HS-27A (cell line): ENCODE measurements around the gene GBGT1.

Experiments
- DNase-seq: peaks from one replicate; pipeline ENCODE4 v3.0.0-alpha.2; 2012; ENCODE audit warnings: low read depth, missing footprints

GBGT1 gene

GRCh38 chr9:133143639-133144141 lies 20.0 kb downstream of the GBGT1 start:
- no peak for DNase-seq

- no peak for DNase-seq
These were observed 20.8 kb downstream of the GBGT1 start for GRCh38 chr9:133142684-133143622.

- no peak for DNase-seq
These were observed 21.7 kb downstream of the GBGT1 start for GRCh38 chr9:133141833-133142595.

GRCh38 chr9:133140606-133141005 lies 23.1 kb downstream of the GBGT1 start:
- DNase-seq = no peak

- DNase-seq = no peak
These were observed 23.6 kb downstream of the GBGT1 start for GRCh38 chr9:133140174-133140505.

GRCh38 chr9:133139246-133140173 lies 24.2 kb downstream of the GBGT1 start:
- no peak for DNase-seq

GRCh38 chr9:133137451-133138231 lies 26.1 kb downstream of the GBGT1 start:
- no peak for DNase-seq

- peak; percentile 76 for DNase-seq
These were observed 28.5 kb downstream of the GBGT1 start for GRCh38 chr9:133135146-133135745.

- no peak for DNase-seq
These were observed 29.1 kb downstream of the GBGT1 start for GRCh38 chr9:133134388-133135145.

- peak; percentile 53 for DNase-seq
These were observed 29.9 kb downstream of the GBGT1 start for GRCh38 chr9:133133681-133134387.

- no peak for DNase-seq
These were observed 31.5 kb downstream of the GBGT1 start for GRCh38 chr9:133132174-133132573.

- no peak for DNase-seq
These were observed 32.2 kb downstream of the GBGT1 start for GRCh38 chr9:133131506-133131905.

- no peak for DNase-seq
These were observed 32.9 kb downstream of the GBGT1 start for GRCh38 chr9:133130685-133131244.

GRCh38 chr9:133129001-133129795 lies 34.5 kb downstream of the GBGT1 start:
- no peak for DNase-seq

- no peak for DNase-seq
These were observed 35.6 kb downstream of the GBGT1 start for GRCh38 chr9:133128152-133128551.

GRCh38 chr9:133127340-133127981 lies 36.3 kb downstream of the GBGT1 start:
- no peak for DNase-seq

- DNase-seq = no peak
These were observed 36.9 kb downstream of the GBGT1 start for GRCh38 chr9:133126697-133127339.
